ENCODE data around the gene GATB.

GRCh38 chr4:151702256-151702655 is 58.6 kb downstream of the GATB start:
- TF ChIP-seq EZH2phosphoT487 (IDR thresholded peaks at IDR 0.05; ENCODE audit: insufficient read depth, low read depth) (no peak), EZH2 (IDR thresholded peaks at IDR 0.05; ENCODE audit: insufficient read depth, poor library complexity, severe bottlenecking) (no peak)

All from GM23248 (cell line).